ENCODE results near the gene FFAR3. TPM values are rescaled to one million over a fixed set of nuclear protein-coding genes. Genes with fewer than 3 reads are reported as not detected.

The FFAR3 gene, protein sequence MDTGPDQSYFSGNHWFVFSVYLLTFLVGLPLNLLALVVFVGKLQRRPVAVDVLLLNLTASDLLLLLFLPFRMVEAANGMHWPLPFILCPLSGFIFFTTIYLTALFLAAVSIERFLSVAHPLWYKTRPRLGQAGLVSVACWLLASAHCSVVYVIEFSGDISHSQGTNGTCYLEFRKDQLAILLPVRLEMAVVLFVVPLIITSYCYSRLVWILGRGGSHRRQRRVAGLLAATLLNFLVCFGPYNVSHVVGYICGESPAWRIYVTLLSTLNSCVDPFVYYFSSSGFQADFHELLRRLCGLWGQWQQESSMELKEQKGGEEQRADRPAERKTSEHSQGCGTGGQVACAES
- total RNA-seq, result 0.73 TPM

DNA sequence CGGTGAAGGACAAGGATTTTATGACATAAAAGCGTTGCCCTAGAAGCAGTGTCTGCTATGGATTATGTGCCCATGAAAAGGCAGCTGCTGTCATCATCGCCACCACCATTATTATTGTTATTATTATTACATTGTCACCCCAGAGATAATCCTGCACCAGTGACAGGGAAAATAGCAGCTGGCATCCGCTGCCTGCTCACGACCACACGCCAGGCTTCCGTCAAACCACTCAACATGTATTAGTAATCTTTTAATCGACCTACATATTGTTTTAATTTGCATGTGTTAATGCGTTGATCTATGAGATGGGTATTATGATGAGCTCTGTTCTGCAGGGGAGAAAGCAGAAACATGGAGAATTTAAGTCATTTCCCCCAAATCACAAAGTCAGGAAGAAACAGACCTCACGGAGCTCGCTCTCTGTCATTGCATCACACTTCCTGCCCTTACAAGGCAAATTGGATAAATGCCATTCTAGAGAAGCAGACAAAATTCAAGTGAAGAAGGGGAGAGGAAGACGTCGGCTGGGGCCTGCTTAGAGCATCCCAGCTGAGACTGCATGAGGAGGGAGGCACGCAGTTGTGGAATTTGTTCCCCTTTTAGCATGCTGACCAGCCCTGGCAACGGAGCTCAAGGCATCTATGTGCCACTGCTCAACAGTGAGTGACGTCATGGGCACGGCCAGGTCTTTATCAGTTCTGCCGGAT lies at the start of gene FFAR3:
Gene FFAR3 (plus strand): TSS at position 594 of the 707 bp plus-strand sequence. CDS start 431 bp downstream, outside the sequence.
- Histone ChIP-seq H3K27me3 (ENCODE audit: insufficient read depth, low read length) (no peaks in the 10 kb centered on the region), H3K9me3 (ENCODE audit: low read depth, low read length) (no peaks in the 10 kb centered on the region), H3K4me3 (ENCODE audit: low read length) (no peak within 1 kb of the TSS), H3K4me1 (ENCODE audit: insufficient read depth, low read length) (peaks cover 15% of the 10 kb centered on the region)

DNA sequence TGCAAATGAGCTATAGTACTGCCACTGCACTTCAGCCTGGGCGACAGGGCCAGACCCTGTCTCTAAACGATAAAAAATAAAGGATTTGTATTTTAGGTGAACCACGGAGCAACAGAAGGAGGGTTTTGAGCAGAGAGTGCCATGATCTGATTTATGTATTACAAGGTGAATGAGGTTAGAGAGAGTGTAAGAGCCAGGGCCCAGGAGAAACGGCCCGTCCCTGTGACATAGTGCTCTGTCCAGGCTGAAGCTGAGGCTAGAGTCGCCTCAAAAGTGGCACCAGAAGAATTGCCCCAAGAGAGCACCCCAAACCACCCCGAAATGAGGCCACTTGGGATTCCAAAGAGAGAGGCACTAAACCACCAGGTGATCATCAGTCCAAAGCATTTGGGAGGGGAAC lies 49.4 kb upstream of the FFAR3 start:
- H3K4me1 ChIP-seq (ENCODE audit: insufficient read depth, low read length), result peaks cover 28% of the 10 kb centered on the region
- H3K9me3 ChIP-seq (ENCODE audit: low read depth, low read length), result no peaks in the 10 kb centered on the region
- no peak overlapping the region for H3K4me3 ChIP-seq (ENCODE audit: low read length)

DNA sequence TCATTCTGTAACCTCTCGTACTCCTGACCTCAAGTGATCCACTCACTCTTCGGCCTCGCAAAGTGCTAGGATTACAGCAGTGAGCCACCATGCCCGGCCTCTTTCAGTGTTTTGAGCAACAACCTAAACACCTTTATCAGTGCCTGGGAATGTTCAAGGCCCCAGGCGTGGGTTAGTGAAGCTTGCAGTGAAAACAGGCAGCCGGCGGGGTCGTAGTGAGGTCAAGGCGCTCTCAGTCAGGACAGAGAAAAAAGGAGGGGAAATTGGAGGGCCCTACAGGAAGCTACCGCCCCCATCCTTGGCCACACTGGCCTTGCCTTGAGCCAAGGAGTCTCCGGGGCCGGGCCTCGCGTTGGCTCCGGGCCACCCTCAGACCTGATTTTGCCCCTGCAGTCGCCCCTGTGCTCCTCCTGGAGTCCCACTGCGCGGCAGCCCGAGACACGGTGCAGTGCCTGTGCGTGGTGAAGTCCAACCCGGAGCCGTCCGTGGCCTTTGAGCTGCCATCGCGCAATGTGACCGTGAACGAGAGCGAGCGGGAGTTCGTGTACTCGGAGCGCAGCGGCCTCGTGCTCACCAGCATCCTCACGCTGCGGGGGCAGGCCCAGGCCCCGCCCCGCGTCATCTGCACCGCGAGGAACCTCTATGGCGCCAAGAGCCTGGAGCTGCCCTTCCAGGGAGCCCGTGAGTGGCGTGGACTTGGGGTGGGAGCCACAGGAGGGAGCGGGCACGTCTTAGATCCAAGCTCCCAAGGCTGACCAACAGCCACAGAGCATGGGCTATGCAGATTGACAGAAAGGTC lies 48.6 kb upstream of the FFAR3 start:
- Histone ChIP-seq H3K4me1 (ENCODE audit: insufficient read depth, low read length) (peaks cover 28% of the 10 kb centered on the region), H3K9me3 (ENCODE audit: low read depth, low read length) (no peaks in the 10 kb centered on the region), H3K4me3 (ENCODE audit: low read length) (no peak overlapping the region), H3K27me3 (ENCODE audit: insufficient read depth, low read length) (no peaks in the 10 kb centered on the region)

More for the DNA sequence above, 49.4 kb upstream of the FFAR3 start:
- H3K27me3 ChIP-seq (ENCODE audit: insufficient read depth, low read length), result no peaks in the 10 kb centered on the region

DNA sequence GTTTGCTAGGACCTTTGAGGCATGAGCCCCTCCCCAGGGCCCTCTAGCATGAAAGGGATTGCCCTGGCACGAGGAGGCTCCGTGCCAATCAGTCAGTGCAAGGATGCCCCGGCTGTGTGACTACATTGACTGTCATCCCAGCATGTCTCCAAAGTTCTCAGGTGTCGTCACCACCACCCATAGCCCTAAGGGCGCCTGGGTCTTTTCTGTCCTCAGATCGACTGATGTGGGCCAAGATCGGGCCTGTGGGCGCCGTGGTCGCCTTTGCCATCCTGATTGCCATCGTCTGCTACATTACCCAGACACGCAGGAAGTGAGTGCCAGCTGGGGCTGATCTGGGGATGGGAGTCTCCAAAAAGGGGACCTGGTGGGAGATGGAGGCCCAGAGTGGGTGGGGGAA lies 47.9 kb upstream of the FFAR3 start:
- peaks cover 26% of the 10 kb centered on the region for H3K4me1 ChIP-seq (ENCODE audit: insufficient read depth, low read length)
- H3K4me3 ChIP-seq (ENCODE audit: low read length), result no peak overlapping the region
- no peaks in the 10 kb centered on the region for H3K9me3 ChIP-seq (ENCODE audit: low read depth, low read length)

DNA sequence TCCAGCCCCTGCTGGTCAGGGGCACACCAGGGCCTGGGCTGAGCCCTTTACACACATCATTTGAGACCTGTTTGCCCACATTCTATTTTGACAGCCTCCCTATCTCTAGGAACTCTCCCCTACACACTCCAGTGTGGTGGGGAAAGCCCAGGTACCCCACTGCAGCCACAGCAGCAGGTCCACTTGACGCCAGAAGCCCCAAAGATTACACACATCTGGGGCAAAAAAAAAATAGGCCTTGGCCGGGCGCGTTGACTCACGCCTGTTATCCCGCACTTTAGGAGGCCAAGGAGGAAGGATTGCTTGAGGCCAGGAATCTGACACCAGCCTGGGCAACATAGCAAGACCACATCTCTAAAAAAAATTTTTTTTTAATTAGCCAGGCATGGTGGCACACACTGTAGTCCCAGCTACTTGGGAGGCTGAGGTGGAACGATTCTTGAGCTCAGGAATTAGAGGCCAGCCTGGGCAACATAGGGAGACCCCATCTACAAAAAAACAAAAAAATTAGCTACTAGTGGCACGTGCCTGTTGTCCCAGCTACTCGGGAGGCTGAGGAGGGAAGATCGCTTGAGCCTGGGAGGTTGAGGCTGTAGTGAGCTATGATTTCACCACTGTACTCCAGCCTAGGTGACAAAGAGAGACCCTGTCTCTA lies 47.3 kb upstream of the FFAR3 start:
- peaks cover 21% of the 10 kb centered on the region for H3K4me1 ChIP-seq (ENCODE audit: insufficient read depth, low read length)

More for the DNA sequence above, 47.9 kb upstream of the FFAR3 start:
- H3K27me3 ChIP-seq (ENCODE audit: insufficient read depth, low read length), result no peaks in the 10 kb centered on the region

DNA sequence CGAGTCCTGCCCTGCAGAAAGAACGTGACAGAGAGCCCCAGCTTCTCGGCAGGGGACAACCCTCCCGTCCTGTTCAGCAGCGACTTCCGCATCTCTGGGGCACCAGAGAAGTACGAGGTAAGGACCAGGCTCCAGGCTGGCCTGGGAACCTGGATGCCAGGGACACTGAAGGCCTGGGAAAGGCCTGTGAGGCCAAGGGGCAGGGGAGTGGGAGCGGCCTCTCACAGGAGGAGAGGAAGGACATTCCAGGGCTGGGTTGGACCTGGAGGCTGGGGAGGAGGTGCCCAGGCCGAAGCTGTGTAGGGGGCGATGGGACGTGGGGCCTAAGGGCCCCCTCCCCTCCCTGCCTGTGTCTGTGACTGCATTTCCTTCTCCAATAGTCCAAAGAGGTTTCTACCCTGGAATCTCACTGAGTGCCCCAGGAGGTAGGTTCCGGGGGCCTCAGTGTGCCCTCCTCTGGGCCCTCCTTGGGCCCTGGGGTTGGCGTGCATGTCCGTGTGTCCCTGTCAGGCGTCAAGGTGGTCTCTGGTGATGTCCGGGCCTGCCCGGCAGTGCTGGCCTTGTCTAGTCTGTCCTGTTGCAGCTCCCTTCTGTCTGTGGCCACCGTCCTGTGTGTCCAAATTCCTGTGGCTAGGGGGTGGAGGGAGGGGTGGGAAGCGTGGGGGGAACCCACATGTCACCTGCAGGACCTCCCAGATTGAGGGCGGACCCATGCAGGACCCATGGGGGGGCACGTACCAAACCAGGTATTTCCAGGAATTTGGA lies 46.2 kb upstream of the FFAR3 start:
- Histone ChIP-seq H3K9me3 (ENCODE audit: low read depth, low read length) (no peaks in the 10 kb centered on the region), H3K27me3 (ENCODE audit: insufficient read depth, low read length) (no peaks in the 10 kb centered on the region), H3K4me1 (ENCODE audit: insufficient read depth, low read length) (peaks cover 15% of the 10 kb centered on the region), H3K4me3 (ENCODE audit: low read length) (no peak overlapping the region)

More for the DNA sequence above, 47.3 kb upstream of the FFAR3 start:
- no peaks in the 10 kb centered on the region for H3K9me3 ChIP-seq (ENCODE audit: low read depth, low read length)
- H3K4me3 ChIP-seq (ENCODE audit: low read length), result no peak overlapping the region
- H3K27me3 ChIP-seq (ENCODE audit: insufficient read depth, low read length), result no peaks in the 10 kb centered on the region

DNA sequence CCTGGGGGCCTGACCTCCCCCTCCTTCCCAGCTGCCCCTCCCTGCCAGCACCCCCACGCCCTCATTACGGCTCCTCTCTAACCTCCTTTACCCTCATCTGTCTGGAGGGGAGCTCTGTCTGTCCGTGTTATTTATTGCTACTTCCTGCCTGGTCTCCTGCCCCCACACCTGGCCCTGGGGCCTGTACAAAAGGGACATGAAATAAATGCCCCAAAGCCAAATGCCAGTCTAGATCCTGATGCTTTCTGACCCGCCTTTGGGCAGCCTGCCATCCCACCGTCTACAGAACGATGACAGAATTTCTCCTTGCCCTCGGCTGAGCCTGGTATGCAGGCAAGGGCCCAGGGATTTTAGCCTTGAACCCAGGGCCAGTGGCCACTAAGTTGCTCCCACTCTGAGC lies 44.7 kb upstream of the FFAR3 start:
- Histone ChIP-seq H3K4me3 (ENCODE audit: low read length) (no peak overlapping the region), H3K27me3 (ENCODE audit: insufficient read depth, low read length) (no peaks in the 10 kb centered on the region), H3K9me3 (ENCODE audit: low read depth, low read length) (no peaks in the 10 kb centered on the region), H3K4me1 (ENCODE audit: insufficient read depth, low read length) (peaks cover 22% of the 10 kb centered on the region)

DNA sequence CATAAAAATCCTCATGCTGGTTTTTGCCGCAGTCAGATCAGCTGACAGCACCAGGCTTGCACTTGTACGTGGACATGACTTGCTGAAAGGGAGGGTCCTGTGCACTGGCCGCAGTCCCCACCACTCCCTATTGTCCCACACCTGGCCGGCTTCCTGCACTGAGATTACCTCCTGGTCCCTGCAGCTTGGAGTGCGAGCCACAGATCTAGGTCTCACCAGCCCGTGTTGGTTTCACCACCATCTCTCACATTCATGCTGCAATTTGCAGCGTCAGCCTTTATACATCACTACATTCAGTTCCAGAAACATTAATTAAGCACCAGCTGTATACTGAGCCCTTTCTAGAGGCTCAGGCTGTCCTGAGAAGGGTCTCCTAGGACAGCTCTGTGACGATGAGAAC lies 44.2 kb upstream of the FFAR3 start:
- Histone ChIP-seq H3K27me3 (ENCODE audit: insufficient read depth, low read length) (no peaks in the 10 kb centered on the region), H3K9me3 (ENCODE audit: low read depth, low read length) (no peaks in the 10 kb centered on the region), H3K4me3 (ENCODE audit: low read length) (no peak overlapping the region), H3K4me1 (ENCODE audit: insufficient read depth, low read length) (peaks cover 26% of the 10 kb centered on the region)

DNA sequence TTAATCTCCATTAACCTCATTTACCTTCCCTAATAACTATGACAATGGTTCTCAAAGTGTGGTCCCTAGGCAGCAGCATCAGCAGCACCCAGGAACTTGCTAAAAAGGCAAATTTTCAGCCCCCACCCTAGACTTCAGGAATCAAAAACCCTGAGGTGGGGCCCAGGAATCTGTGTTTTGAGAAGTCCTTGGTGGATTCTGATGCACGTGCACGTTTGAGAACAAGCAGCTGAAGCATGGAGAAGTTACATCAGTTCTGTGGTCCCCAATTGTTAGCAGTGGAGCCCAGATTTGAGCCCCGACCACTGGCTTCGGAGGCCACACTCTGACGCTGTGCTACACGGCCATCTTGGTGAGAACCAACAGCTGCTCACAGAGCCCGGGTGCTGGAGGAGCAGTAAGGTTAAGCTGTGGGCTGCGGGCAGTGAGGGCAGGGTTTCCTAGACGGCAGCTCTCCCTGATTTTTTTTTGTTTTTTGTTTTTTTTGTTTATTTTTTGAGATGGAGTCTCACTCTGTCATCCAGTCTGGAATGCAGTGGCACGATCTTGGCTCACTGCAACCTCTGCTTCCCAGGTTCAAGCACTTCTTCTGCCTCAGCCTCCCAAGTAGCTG lies 43.3 kb upstream of the FFAR3 start:
- no peaks in the 10 kb centered on the region for H3K27me3 ChIP-seq (ENCODE audit: insufficient read depth, low read length)
- no peaks in the 10 kb centered on the region for H3K9me3 ChIP-seq (ENCODE audit: low read depth, low read length)
- H3K4me3 ChIP-seq (ENCODE audit: low read length), result no peak overlapping the region
- peaks cover 35% of the 10 kb centered on the region for H3K4me1 ChIP-seq (ENCODE audit: insufficient read depth, low read length)

DNA sequence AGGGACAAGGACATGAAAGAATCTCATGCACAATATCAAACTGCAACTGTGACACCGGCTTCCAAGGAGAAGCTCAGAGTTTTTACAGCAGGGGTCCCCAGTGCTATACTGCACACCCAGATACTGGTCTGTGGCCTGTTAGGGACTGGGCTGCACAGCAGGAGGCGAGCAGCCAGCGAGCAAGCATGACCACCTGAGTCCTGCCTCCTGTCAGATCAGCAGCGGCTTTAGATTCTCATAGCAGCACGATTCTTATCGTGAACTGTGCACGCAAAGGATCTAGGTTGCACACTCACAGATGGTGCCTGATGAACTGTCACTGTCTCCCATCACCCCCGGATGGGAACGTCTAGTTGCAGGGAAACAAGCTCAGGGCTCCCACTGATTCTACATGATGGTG lies 42.4 kb upstream of the FFAR3 start:
- Histone ChIP-seq H3K4me3 (ENCODE audit: low read length) (no peak overlapping the region), H3K9me3 (ENCODE audit: low read depth, low read length) (no peaks in the 10 kb centered on the region), H3K27me3 (ENCODE audit: insufficient read depth, low read length) (no peaks in the 10 kb centered on the region), H3K4me1 (ENCODE audit: insufficient read depth, low read length) (peaks cover 45% of the 10 kb centered on the region)

DNA sequence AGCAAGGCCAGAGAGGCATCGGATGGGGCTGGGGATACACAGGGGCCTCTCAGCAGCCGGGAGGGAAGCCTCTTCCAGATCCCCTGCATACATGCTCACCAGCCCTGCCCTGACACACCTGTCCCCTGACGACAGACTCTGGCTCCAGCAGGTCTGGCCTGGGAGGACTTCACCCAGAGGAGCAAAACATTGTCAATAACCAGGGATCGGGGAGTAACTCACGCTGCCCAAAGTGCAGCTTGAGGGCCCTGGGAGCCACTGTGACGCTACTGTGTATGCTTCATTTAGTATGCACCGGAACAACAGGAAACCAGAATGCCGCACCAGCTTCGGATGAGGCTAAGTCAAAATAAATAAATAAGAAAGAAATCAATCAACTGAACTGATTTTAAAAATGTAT lies 41.7 kb upstream of the FFAR3 start:
- peaks cover 51% of the 10 kb centered on the region for H3K4me1 ChIP-seq (ENCODE audit: insufficient read depth, low read length)
- H3K4me3 ChIP-seq (ENCODE audit: low read length), result no peak overlapping the region
- H3K9me3 ChIP-seq (ENCODE audit: low read depth, low read length), result no peaks in the 10 kb centered on the region
- H3K27me3 ChIP-seq (ENCODE audit: insufficient read depth, low read length), result no peaks in the 10 kb centered on the region

DNA sequence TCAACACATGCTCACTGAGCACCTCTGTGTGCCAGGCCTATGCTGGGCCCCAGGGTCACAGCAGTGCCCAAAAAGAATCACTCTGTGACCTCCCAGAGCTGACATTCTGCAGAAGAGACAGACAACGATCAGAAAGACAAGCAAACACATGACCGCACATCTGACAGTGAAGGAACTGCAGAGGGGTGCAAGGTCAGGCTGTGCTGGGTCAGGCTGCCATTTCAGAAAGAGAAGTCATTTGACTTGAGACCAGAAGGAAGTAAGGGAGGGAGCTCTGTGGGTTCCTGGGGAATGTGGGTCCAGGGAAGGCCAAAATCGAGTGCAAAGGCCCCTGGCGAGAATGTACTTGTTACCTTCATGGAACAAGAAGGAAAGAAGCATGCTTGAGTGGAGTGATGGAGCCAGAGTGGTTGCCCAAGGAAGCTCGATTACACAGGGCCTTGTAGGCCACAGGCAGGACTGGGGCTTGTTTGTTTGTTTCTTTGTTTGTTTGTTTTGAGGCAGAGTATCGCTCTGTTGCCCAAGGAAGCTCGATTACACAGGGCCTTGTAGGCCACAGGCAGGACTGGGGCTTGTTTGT lies 40.7 kb upstream of the FFAR3 start:
- peaks cover 61% of the 10 kb centered on the region for H3K4me1 ChIP-seq (ENCODE audit: insufficient read depth, low read length)

DNA sequence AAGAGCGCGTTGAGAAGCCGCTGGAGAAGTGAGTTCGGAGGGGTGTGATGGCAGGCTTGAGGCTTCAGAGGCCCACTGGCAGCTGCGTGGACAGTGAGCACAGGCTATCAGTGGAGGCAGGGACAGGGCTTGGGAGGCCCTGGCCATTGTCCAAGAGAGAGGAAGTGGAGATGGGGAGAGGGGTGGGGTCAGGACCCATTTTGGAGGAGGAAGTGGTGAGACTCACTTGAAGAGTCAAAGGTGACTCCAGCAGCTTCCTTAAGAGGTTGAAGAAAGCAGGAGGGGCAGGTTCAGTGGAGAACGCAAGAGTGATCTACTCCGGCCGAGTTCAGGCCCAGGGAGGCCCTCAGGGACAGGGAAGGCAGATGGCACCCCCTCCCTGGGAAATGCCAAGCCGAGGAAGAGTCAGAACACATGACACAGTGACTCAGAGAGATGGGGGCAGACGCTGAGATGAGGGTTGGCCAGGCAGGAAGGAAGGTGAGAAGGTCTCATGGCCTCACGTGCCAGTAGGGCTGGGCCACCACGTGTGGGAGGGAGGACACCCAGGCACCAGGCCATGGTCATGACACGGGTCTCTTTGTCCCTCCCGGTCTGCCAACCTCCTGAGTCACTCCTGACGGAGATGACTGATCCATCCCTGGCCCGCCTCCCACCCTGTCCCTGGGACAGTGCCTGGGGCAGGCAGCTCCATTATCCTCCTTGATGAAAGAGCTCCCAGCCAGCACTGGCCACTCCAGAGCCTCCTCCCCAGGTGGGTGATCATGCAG lies 39.4 kb upstream of the FFAR3 start:
- H3K4me3 ChIP-seq (ENCODE audit: low read length), result no peak overlapping the region
- no peaks in the 10 kb centered on the region for H3K9me3 ChIP-seq (ENCODE audit: low read depth, low read length)
- no peaks in the 10 kb centered on the region for H3K27me3 ChIP-seq (ENCODE audit: insufficient read depth, low read length)
- H3K4me1 ChIP-seq (ENCODE audit: insufficient read depth, low read length), result peaks cover 70% of the 10 kb centered on the region

More for the DNA sequence above, 40.7 kb upstream of the FFAR3 start:
- Histone ChIP-seq H3K9me3 (ENCODE audit: low read depth, low read length) (no peaks in the 10 kb centered on the region), H3K4me3 (ENCODE audit: low read length) (no peak overlapping the region), H3K27me3 (ENCODE audit: insufficient read depth, low read length) (no peaks in the 10 kb centered on the region)

Measured in mononuclear cell (primary cell).